Cardiac fibroblast (primary cell): Measurements from ENCODE around the gene CEBPG.

ENCODE experiments used
- DNase-seq, 2 donors: peaks; one replicate each; pipeline versions ENCODE4 v3.0.0 to v3.0.0-alpha.2; 2010; ENCODE audit warnings: low read depth in 2 of 2
- H3K4me3 ChIP-seq, 2 donors: replicated peaks in 1 of 2; 1 replicate in 1 of 2; 2 replicates in 1 of 2; pipeline ENCODE4 v1.5.1; 2011; ENCODE audit warnings: low read depth in 2 of 2, low read length in 2 of 2, mild to moderate bottlenecking in 2 of 2, moderate library complexity in 1 of 2
- TF ChIP-seq, protein P1 (sequence below): IDR thresholded peaks from one replicate; pipeline ENCODE4 v1.5.1; 2011; ENCODE audit warnings: low read depth, mild to moderate bottlenecking, low read length, inconsistent platforms

CEBPG gene

DNA sequence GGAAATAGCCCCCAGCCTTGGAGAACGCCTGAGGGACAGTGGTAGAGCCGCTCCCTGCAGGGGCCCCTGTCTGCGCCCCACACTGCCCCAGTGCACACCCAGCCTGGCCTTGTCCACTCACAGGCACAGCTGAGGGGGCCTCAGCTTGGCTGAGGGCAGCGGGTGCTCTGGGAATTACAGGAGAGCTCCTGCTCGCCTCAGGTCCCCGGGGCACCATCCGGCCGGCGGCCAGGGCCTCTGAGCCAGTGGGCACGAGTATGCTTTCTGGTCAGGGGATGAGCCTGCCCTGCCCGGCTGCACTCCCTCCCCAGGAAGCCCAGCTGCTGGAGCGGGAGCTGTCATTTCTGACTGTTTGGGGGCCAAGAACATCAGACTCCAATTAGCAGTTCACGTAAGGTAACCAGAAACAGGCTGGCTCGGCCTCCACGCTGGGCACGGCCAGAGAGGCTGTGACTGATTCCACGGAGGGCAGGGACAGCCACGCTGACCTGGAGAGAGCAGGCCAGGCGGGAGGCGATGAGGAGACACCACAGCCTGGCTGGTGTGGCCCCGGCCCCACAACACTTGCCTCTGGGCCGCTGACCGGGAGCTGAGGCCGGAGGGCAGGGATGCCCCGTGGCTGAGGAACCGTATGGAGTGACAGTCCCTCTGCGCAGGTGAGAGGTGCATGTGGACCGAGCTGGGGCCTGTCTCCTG is 15.4 kb downstream of the CEBPG start:
- DNase-seq, result no peak
- TF ChIP-seq, protein P1, sequence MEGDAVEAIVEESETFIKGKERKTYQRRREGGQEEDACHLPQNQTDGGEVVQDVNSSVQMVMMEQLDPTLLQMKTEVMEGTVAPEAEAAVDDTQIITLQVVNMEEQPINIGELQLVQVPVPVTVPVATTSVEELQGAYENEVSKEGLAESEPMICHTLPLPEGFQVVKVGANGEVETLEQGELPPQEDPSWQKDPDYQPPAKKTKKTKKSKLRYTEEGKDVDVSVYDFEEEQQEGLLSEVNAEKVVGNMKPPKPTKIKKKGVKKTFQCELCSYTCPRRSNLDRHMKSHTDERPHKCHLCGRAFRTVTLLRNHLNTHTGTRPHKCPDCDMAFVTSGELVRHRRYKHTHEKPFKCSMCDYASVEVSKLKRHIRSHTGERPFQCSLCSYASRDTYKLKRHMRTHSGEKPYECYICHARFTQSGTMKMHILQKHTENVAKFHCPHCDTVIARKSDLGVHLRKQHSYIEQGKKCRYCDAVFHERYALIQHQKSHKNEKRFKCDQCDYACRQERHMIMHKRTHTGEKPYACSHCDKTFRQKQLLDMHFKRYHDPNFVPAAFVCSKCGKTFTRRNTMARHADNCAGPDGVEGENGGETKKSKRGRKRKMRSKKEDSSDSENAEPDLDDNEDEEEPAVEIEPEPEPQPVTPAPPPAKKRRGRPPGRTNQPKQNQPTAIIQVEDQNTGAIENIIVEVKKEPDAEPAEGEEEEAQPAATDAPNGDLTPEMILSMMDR, result no peak
- H3K4me3 ChIP-seq, result no peak overlapping the region

DNA sequence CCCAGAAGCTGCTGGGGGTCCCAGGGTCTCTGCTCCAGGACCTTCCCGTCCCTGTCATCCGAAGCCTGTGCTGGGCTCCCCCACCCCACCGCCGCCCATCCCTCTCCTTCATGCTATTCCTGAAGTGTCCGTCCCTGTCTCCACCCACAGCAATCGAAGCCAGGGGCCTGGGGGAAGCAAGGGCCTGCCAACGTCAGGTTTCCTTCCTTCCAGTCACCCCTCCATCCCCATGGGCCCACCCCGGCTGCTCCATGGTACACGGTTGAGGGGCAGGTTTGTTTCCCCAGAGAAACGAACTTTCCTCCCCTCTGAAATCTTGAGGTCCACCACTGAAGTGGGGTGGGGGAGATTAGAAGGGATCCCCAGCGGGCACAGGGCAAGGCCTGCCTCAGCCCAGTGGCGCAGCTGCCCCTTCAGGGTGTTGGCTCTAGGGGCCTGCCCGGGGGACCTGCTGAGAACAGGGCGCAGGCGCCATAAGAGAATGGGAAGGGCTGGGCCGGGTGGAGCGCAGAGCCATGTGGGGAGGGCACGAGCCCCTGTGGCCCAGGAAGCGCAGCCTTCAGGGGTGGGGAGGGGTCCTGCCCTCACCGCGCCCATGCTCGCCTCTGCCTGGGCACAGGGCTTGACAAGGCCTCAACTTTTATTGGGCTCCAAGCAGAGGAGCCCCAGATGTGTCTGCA is 16.1 kb downstream of the CEBPG start:
- H3K4me3 ChIP-seq, result no peak overlapping the region
- DNase-seq, result no peak
- TF ChIP-seq, protein P1, result no peak

GRCh38 chr19:33390101-33390907 is 16.8 kb downstream of the CEBPG start:
- TF ChIP-seq, protein P1, result no peak
- peak; percentile 25 to 84 for DNase-seq
- no peak overlapping the region for H3K4me3 ChIP-seq

DNA sequence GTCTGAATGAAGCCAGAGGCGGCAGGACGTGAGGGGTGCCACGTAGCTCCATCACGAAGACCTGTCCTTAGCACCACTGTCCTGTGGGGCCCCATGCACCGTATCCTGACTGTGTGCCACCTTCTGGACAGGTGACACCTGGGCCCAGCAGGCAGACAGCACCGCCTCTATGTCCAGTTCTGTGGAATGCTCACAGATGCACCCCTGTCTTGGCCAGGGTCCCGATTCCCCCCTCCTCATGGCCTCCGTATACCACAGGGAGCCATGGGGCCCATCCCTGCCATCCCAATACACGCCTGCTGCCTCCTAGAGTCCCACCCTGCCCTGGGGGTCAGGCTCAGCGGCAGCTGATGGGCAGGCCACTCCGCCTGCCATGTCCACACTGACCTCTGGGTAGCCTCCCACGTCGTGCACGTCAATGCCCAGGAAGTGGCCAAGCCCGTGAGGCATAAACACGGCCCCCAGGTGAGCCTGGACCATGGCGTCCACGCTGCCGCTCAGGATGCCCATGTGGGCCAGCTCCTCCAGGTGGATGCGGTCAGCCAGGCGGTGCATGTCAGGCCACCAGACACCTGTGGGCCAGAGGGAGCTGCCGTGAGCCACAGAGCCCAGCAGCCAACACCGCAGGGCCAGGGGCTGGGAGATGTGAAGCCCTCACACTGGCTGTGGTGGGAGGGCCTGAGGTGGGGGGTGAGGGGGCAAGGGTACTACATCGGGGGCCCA is 17.6 kb downstream of the CEBPG start:
- DNase-seq, result no peak
- TF ChIP-seq, protein P1, result no peak
- no peak overlapping the region for H3K4me3 ChIP-seq

GRCh38 chr19:33391631-33392249 is 18.2 kb downstream of the CEBPG start:
- H3K4me3 ChIP-seq, result no peak overlapping the region
- TF ChIP-seq, protein P1, result no peak
- DNase-seq, result no peak
